SJCRH30 (cell line): ENCODE data around the gene TIAM2. TPM values are rescaled to one million over a fixed set of nuclear protein-coding genes. Genes with fewer than 3 reads are reported as not detected.

Experiments used
- DNase-seq, 2 experiments: peaks; one replicate each; pipeline ENCODE4 v3.0.0-alpha.2; 2015 to 2020
- H3K27ac ChIP-seq: fragments of 250-450 bp; sonication (Bioruptor Pico); 2 replicates; pipeline ENCODE4 v1.5.1; 2020; ENCODE audit warnings: mild to moderate bottlenecking, moderate library complexity
- H3K27me3 ChIP-seq: fragments of 250-450 bp; sonication (Bioruptor Pico); 2 replicates; pipeline ENCODE4 v1.5.1; 2020; ENCODE audit warnings: mild to moderate bottlenecking, moderate library complexity
- H3K36me3 ChIP-seq: fragments of 250-450 bp; sonication (Bioruptor Pico); 2 replicates; pipeline ENCODE4 v1.5.1; 2020; ENCODE audit warnings: mild to moderate bottlenecking, moderate library complexity
- H3K4me1 ChIP-seq: fragments of 250-450 bp; sonication (Bioruptor Pico); 2 replicates; pipeline ENCODE4 v1.5.1; 2020; ENCODE audit warnings: mild to moderate bottlenecking, moderate library complexity
- H3K4me3 ChIP-seq: fragments of 250-450 bp; sonication (Bioruptor Pico); 2 replicates; pipeline ENCODE4 v1.5.1; 2020; ENCODE audit warnings: mild to moderate bottlenecking, moderate library complexity
- H3K9me3 ChIP-seq: fragments of 250-450 bp; sonication (Bioruptor Pico); replicated peaks from 2 replicates; pipeline ENCODE4 v1.5.1; 2020; ENCODE audit warnings: mild to moderate bottlenecking, moderate library complexity
- total RNA-seq: library from RNA; depleted of rRNA; stranded (reverse); fragments of >200 nt; shearing (Covaris generic); gene quantifications from 2 replicates; pipeline ENCODE4 v1.2.3, GENCODE V29; 2014

TIAM2 gene
- total RNA-seq, 1 experiment from 2014 or later = 23.8 TPM

- Histone ChIP-seq H3K36me3 (no peaks in the 10 kb centered on the region), H3K27me3 (no peaks in the 10 kb centered on the region), H3K27ac (no peak overlapping the region), H3K9me3 (no peaks in the 10 kb centered on the region), H3K4me3 (no peak overlapping the region), H3K4me1 (peaks cover 15% of the 10 kb centered on the region)
- no peak for DNase-seq
Measured at GRCh38 chr6:155054491-155055250, 59.6 kb downstream of the TIAM2 start.

DNA sequence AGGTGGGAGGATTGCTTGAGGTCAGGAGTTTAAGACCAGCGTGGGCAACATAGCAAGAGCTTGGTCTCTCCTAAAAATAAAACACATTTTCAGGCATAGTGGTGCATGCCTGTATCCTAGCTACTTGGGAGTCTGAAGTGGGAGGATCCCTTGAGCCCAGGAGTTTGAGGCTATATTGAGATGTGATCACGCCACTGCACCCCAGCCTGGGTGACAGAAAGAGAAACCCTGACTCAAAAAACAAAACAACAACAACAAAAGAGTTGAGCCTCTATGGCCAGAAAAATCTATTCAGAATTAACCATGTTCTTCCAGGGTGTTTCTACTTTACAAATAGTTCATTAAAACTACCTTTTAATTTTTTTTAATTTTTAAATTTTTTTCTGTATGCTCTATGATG, 60.6 kb downstream of the TIAM2 start:
- Histone ChIP-seq H3K27me3 (no peaks in the 10 kb centered on the region), H3K27ac (no peak overlapping the region), H3K4me3 (no peak overlapping the region), H3K36me3 (no peaks in the 10 kb centered on the region), H3K4me1 (peaks cover 5% of the 10 kb centered on the region), H3K9me3 (no peaks in the 10 kb centered on the region)
- DNase-seq = no peak

DNA sequence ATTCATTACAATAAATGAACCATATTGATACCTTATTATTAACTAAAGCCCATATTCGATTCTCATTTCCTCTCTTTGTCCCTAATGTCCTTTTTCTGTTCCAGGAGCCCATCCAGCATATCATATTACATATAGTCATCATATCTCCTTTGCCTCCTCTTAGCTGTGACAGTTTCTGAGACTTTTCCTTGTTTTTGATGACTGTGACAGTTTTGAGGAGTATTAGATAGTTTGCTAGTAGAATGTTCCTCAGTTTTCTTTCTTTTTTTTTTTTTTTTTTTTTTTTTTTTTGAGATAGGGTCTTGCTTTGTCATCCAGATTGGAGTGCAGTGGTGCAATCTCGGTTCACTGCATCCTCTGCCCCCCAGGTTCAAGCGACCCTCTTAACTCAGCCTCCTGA, 61.6 kb downstream of the TIAM2 start:
- Histone ChIP-seq H3K36me3 (no peaks in the 10 kb centered on the region), H3K4me3 (no peak overlapping the region), H3K27ac (no peak overlapping the region), H3K4me1 (no peaks in the 10 kb centered on the region; the same call in 1 of the 2 replicates), H3K27me3 (no peaks in the 10 kb centered on the region), H3K9me3 (no peaks in the 10 kb centered on the region)
- DNase-seq = no peak

DNA sequence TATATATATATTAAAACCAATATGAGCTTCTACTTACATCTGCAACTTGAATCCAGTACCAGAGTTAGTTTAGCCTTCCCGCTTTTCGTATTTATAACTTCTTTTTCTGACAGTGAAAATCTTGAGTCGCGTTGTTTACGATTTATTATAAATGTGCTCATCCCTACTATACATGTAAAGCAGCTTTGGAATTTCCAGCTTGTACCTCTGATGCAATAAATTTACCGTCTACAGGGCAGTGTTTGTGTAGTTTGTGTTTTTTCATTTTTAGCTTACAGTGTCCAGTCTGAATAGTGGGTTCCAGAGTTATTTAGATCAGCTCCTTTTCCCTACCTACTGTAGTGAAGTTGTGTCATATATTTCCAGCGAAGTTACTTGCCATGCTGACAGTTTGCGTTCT, 66.3 kb downstream of the TIAM2 start:
- no peaks in the 10 kb centered on the region; the same call in 1 of the 2 replicates for H3K4me1 ChIP-seq
- H3K9me3 ChIP-seq = no peaks in the 10 kb centered on the region

GRCh38 chr6:155062866-155063341, 67.8 kb downstream of the TIAM2 start:
- no peaks in the 10 kb centered on the region for H3K9me3 ChIP-seq
- H3K36me3 ChIP-seq = no peaks in the 10 kb centered on the region
- no peaks in the 10 kb centered on the region for H3K27me3 ChIP-seq
- no peaks in the 10 kb centered on the region; the same call in 1 of the 2 replicates for H3K4me1 ChIP-seq
- no peak overlapping the region for H3K4me3 ChIP-seq
- no peak for DNase-seq
- H3K27ac ChIP-seq = no peak overlapping the region

More for the DNA sequence above, 66.3 kb downstream of the TIAM2 start:
- Histone ChIP-seq H3K4me3 (no peak overlapping the region), H3K27me3 (no peaks in the 10 kb centered on the region), H3K27ac (no peak overlapping the region), H3K36me3 (no peaks in the 10 kb centered on the region)
- DNase-seq = no peak

DNA sequence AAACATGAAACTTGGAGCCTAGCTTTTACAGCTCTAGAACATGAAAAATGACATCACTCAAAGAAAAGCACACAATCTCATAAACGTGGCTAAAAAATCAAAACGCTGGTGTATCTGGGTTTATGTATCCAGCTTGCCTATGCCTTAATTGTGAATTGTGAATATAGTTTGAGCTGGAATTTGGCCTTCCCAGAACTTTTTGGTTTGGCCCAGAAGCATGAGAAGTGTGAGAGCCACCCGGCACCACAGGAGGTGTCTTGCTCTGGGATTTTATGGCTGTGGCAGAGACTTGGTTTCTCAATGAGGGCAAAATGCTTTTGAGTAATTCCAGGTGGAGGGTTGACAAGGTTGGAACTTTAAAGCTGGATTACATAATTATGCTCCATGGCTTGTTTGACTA, 69.2 kb downstream of the TIAM2 start:
- no peaks in the 10 kb centered on the region for H3K36me3 ChIP-seq
- no peak overlapping the region for H3K27ac ChIP-seq
- no peak for DNase-seq
- H3K27me3 ChIP-seq = no peaks in the 10 kb centered on the region
- H3K9me3 ChIP-seq = no peaks in the 10 kb centered on the region
- H3K4me3 ChIP-seq = no peak overlapping the region
- no peaks in the 10 kb centered on the region; the same call in 1 of the 2 replicates for H3K4me1 ChIP-seq

GRCh38 chr6:155066361-155066760, 71.2 kb downstream of the TIAM2 start:
- Histone ChIP-seq H3K27ac (no peak overlapping the region), H3K4me3 (no peak overlapping the region), H3K27me3 (no peaks in the 10 kb centered on the region), H3K4me1 (no peaks in the 10 kb centered on the region), H3K36me3 (no peaks in the 10 kb centered on the region), H3K9me3 (no peaks in the 10 kb centered on the region)
- DNase-seq = no peak

DNA sequence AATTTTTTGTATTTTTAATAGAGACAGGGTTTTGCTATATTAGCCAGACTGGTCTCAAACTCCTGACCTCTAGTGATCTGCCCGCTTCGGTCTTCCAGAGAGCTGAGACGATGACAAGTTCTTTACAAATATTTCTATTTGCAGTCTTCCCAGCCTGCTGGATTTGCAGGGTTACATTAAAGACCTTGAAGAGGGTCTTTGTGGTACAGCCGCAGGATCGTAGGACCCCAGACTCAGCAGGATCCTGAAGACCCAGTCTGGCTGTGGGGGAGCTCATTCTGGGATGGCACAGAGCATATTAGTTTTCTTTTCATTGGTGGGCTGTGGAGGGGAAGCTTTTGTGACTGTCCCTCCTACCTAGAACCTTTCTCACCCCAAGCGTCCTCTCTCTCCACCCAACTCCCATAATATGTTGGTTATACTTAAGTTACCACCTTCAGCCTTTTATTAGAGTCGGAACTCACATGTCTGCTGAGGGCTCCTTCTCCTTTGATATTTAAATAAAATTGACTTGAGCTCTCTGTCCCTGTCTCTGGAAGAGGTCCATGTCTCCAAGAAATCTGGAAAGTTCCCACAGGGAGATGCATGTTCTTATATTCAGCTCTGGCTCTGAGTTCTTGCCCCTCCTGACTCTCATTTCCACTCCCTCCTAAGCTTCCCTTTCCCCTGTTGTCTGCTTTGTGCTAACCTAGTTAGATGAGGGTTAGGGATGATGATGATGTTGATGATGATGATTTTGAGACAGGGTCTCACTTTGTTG, 72.0 kb downstream of the TIAM2 start:
- no peaks in the 10 kb centered on the region for H3K4me1 ChIP-seq
- H3K27ac ChIP-seq = no peak overlapping the region
- no peaks in the 10 kb centered on the region for H3K27me3 ChIP-seq
- H3K9me3 ChIP-seq = no peaks in the 10 kb centered on the region
- no peak for DNase-seq
- H3K36me3 ChIP-seq = no peaks in the 10 kb centered on the region
- no peak overlapping the region for H3K4me3 ChIP-seq

GRCh38 chr6:155067956-155068615, 73.0 kb downstream of the TIAM2 start:
- H3K4me1 ChIP-seq = no peaks in the 10 kb centered on the region
- no peaks in the 10 kb centered on the region for H3K9me3 ChIP-seq
- no peak overlapping the region for H3K4me3 ChIP-seq
- no peaks in the 10 kb centered on the region for H3K36me3 ChIP-seq
- no peaks in the 10 kb centered on the region for H3K27me3 ChIP-seq
- no peak overlapping the region for H3K27ac ChIP-seq
- no peak for DNase-seq

DNA sequence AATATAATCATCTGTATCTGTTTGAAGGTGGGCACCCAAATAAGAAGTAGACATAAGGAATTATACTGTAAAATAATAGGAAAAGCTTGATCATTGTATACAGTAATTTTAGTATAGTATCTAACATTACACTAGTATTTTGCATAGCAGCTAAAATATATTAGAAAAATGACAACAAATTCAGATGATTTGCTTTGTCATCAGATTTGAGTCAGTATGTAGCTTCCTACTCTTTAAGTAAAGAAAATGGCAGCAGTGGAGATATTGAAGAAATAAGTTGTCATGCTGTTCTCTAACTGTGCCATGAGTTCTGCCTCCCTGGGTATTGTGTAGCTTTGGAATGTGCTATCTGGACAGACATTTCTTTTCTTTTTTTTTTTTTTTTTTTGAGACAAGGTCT, 74.4 kb downstream of the TIAM2 start:
- H3K27ac ChIP-seq = no peak overlapping the region
- no peak for DNase-seq
- H3K4me3 ChIP-seq = no peak overlapping the region

GRCh38 chr6:155075930-155076695, 81.0 kb downstream of the TIAM2 start:
- no peaks in the 10 kb centered on the region for H3K9me3 ChIP-seq
- no peak for DNase-seq
- no peak overlapping the region for H3K4me3 ChIP-seq
- H3K4me1 ChIP-seq = peaks cover 8% of the 10 kb centered on the region; the same call in 1 of the 2 replicates
- no peaks in the 10 kb centered on the region for H3K27me3 ChIP-seq
- no peak overlapping the region for H3K27ac ChIP-seq
- no peaks in the 10 kb centered on the region for H3K36me3 ChIP-seq

More for the DNA sequence above, 74.4 kb downstream of the TIAM2 start:
- no peaks in the 10 kb centered on the region for H3K9me3 ChIP-seq
- H3K4me1 ChIP-seq = no peaks in the 10 kb centered on the region
- no peaks in the 10 kb centered on the region for H3K27me3 ChIP-seq
- H3K36me3 ChIP-seq = no peaks in the 10 kb centered on the region

DNA sequence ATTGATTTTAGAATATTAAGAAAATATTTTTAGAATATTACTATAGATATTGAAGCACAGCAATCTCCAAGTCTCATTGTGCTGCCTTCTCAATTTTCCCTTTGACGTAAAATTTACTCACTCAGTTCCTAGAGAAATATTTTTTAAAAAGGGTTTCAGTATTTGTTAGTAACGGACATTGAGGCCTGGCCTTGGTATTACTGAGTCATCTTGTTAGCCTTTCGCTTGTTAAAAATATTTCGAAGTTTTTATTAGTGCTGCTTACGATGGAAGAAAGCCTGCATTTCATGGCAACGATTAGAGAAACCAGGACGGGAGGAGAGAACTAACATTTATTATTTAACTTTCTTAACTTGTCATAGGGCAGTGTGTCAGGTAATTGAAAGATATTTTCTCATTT, 82.2 kb downstream of the TIAM2 start:
- no peaks in the 10 kb centered on the region for H3K27me3 ChIP-seq
- DNase-seq = no peak
- peaks cover 16% of the 10 kb centered on the region for H3K4me1 ChIP-seq
- H3K36me3 ChIP-seq = no peaks in the 10 kb centered on the region
- no peaks in the 10 kb centered on the region for H3K9me3 ChIP-seq
- H3K27ac ChIP-seq = no peak overlapping the region
- no peak overlapping the region for H3K4me3 ChIP-seq

DNA sequence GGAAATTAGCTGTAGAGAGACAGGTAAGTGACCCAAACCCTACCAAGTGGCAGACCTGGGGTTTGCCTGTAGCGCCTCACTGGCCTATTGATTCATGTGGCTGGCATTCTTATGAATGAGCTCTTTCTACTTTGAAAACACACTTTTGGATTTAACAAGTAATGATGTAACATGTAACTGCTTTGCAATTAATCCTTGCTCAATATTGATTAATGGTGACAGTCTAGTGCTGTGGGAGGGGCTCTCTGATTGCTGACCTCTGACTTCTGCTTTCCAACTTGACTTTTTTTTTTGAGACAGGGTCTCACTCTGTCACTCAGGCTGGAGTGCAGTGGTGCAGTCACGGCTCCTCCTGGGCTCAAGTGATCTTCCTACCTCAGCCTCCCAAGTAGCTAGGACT, 82.7 kb downstream of the TIAM2 start:
- no peak overlapping the region for H3K4me3 ChIP-seq
- no peaks in the 10 kb centered on the region for H3K36me3 ChIP-seq
- no peak for DNase-seq
- H3K9me3 ChIP-seq = no peaks in the 10 kb centered on the region
- no peak overlapping the region for H3K27ac ChIP-seq
- H3K27me3 ChIP-seq = no peaks in the 10 kb centered on the region
- H3K4me1 ChIP-seq = peaks cover 16% of the 10 kb centered on the region

DNA sequence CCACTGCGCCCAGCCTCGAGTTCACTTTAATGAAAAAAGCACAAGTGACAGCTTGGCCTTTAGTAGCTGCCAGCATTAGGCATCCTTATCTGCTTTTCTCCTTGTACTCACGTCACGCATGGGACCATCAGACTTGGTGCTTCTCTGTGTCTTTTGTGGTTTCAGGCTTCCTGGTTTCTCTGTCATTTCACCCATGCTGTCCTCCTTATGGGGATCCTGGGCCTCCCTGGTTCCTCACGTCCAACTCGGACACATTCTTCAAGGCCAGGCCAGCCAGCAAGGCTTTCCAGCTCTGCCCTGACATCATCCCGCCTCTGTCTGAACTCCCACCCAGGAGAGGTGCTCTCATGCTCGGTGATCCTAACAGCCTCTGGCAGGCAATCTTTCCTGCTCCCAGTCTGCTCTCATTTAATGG, 83.2 kb downstream of the TIAM2 start:
- Histone ChIP-seq H3K36me3 (no peaks in the 10 kb centered on the region), H3K4me1 (peaks cover 16% of the 10 kb centered on the region), H3K4me3 (no peak overlapping the region), H3K27me3 (no peaks in the 10 kb centered on the region), H3K27ac (no peak overlapping the region), H3K9me3 (no peaks in the 10 kb centered on the region)
- DNase-seq = no peak
